Measurements from ENCODE around the gene PIEZO2.

The PIEZO2 gene

GRCh38 chr18:11002277-11002676, 147.1 kb downstream of the PIEZO2 start:
- Histone ChIP-seq H3K27ac (no peak overlapping the region), H3K9ac (ENCODE audit: insufficient read length) (no peak overlapping the region), H3K4me3 (no peak overlapping the region), H3K9me3 (ENCODE audit: low read depth, low read length) (peaks cover 7% of the 10 kb centered on the region; the same call in 1 of the 2 replicates), H3K36me3 (ENCODE audit: insufficient read depth, low read length) (no peaks in the 10 kb centered on the region)
- no peak for DNase-seq (ENCODE audit: low read depth, low spot score)
- TF ChIP-seq EZH2 (IDR thresholded peaks at IDR 0.05) (no peak), POLR2AphosphoS5 (IDR thresholded peaks at IDR 0.05; ENCODE audit: borderline replicate concordance, low read depth, low read length) (no peak), FOXP2 (optimal IDR thresholded peaks at IDR 0.05; ENCODE audit: control extremely low read depth, extremely low read length, insufficient read depth) (no peak)

DNA sequence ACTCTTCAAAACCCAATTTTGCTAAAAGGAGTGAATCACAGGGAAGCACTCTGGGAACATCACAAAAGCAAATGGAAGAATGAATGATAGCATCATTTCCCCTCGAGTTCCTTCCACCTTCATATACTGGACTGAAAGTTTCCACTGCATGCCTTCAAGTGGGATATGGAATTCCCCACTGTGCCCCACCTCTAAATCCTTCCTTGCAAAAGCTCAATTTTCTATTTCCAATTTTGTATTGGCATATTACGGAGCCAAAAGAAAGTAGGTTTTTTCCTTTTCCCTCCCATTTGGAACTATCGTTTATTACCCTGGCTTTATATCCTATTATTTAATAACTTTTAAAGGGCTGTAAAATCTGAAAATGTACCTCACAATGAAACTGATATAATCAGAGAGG, 149.3 kb downstream of the PIEZO2 start:
- TF ChIP-seq POLR2AphosphoS5 (IDR thresholded peaks at IDR 0.05; ENCODE audit: borderline replicate concordance, low read depth, low read length) = no peak
- TF ChIP-seq EZH2 (IDR thresholded peaks at IDR 0.05) = no peak
- TF ChIP-seq FOXP2 (optimal IDR thresholded peaks at IDR 0.05; ENCODE audit: control extremely low read depth, extremely low read length, insufficient read depth) = no peak
- H3K9me3 ChIP-seq (ENCODE audit: low read depth, low read length) = peaks cover 7% of the 10 kb centered on the region; the same call in 1 of the 2 replicates
- H3K9ac ChIP-seq (ENCODE audit: insufficient read length) = no peak overlapping the region
- DNase-seq (ENCODE audit: low read depth, low spot score) = no peak
- no peak overlapping the region for H3K27ac ChIP-seq
- no peak overlapping the region for H3K4me3 ChIP-seq
- H3K36me3 ChIP-seq (ENCODE audit: insufficient read depth, low read length) = no peaks in the 10 kb centered on the region

GRCh38 chr18:10997885-10998284, 151.5 kb downstream of the PIEZO2 start:
- Histone ChIP-seq H3K27ac (no peak overlapping the region), H3K4me3 (no peak overlapping the region), H3K9ac (ENCODE audit: insufficient read length) (no peak overlapping the region), H3K36me3 (ENCODE audit: insufficient read depth, low read length) (no peaks in the 10 kb centered on the region), H3K9me3 (ENCODE audit: low read depth, low read length) (peaks cover 7% of the 10 kb centered on the region; the same call in 1 of the 2 replicates)
- no peak for DNase-seq (ENCODE audit: low read depth, low spot score)
- TF ChIP-seq EZH2 (IDR thresholded peaks at IDR 0.05) (no peak), POLR2AphosphoS5 (IDR thresholded peaks at IDR 0.05; ENCODE audit: borderline replicate concordance, low read depth, low read length) (no peak)

GRCh38 chr18:10995550-10995949, 153.8 kb downstream of the PIEZO2 start:
- no peak overlapping the region for H3K4me3 ChIP-seq
- no peak overlapping the region for H3K27ac ChIP-seq
- DNase-seq (ENCODE audit: low read depth, low spot score) = no peak
- H3K9me3 ChIP-seq (ENCODE audit: low read depth, low read length) = peaks cover 7% of the 10 kb centered on the region; the same call in 1 of the 2 replicates
- H3K9ac ChIP-seq (ENCODE audit: insufficient read length) = no peak overlapping the region
- TF ChIP-seq EZH2 (IDR thresholded peaks at IDR 0.05) = no peak
- no peak for TF ChIP-seq FOXP2 (optimal IDR thresholded peaks at IDR 0.05; ENCODE audit: control extremely low read depth, extremely low read length, insufficient read depth)
- no peak for TF ChIP-seq POLR2AphosphoS5 (IDR thresholded peaks at IDR 0.05; ENCODE audit: borderline replicate concordance, low read depth, low read length)
- H3K36me3 ChIP-seq (ENCODE audit: insufficient read depth, low read length) = no peaks in the 10 kb centered on the region

GRCh38 chr18:10989486-10989885, 159.9 kb downstream of the PIEZO2 start:
- Histone ChIP-seq H3K4me3 (no peak overlapping the region), H3K27ac (no peak overlapping the region), H3K9ac (ENCODE audit: insufficient read length) (no peak overlapping the region), H3K36me3 (ENCODE audit: insufficient read depth, low read length) (no peaks in the 10 kb centered on the region), H3K9me3 (ENCODE audit: low read depth, low read length) (no peaks in the 10 kb centered on the region)
- DNase-seq (ENCODE audit: low read depth, low spot score) = no peak
- no peak for TF ChIP-seq FOXP2 (optimal IDR thresholded peaks at IDR 0.05; ENCODE audit: control extremely low read depth, extremely low read length, insufficient read depth)
- no peak for TF ChIP-seq POLR2AphosphoS5 (IDR thresholded peaks at IDR 0.05; ENCODE audit: borderline replicate concordance, low read depth, low read length)
- TF ChIP-seq EZH2 (IDR thresholded peaks at IDR 0.05) = no peak

- no peak overlapping the region for H3K9ac ChIP-seq (ENCODE audit: insufficient read length)
- H3K9me3 ChIP-seq (ENCODE audit: low read depth, low read length) = no peaks in the 10 kb centered on the region
- no peak for DNase-seq (ENCODE audit: low read depth, low spot score)
- no peak overlapping the region for H3K4me3 ChIP-seq
- no peak overlapping the region for H3K27ac ChIP-seq
- no peaks in the 10 kb centered on the region for H3K36me3 ChIP-seq (ENCODE audit: insufficient read depth, low read length)
- no peak for TF ChIP-seq POLR2AphosphoS5 (IDR thresholded peaks at IDR 0.05; ENCODE audit: borderline replicate concordance, low read depth, low read length)
- TF ChIP-seq EZH2 (IDR thresholded peaks at IDR 0.05) = no peak
- no peak for TF ChIP-seq FOXP2 (optimal IDR thresholded peaks at IDR 0.05; ENCODE audit: control extremely low read depth, extremely low read length, insufficient read depth)
These were observed 163.7 kb downstream of the PIEZO2 start for GRCh38 chr18:10985689-10986088.

DNA sequence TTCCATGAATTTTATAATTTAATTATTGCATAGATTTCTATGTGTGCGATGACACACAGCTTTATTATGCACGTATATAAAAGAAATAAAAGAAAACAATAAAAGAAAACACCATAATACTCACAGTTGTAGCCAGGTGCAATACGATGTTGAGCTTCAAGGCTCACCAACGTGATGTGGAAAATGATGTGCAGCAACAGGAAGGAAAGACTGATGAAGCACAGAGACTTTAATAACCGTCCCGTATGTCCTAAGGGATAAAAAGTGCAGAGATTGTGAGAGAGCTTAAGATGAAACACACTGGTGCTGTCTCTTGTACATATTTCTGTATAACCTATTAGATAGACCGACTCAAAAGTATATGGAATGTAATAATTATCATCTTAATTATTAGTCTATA, 170.0 kb downstream of the PIEZO2 start:
- H3K27ac ChIP-seq = no peak overlapping the region
- no peak for DNase-seq (ENCODE audit: low read depth, low spot score)
- H3K4me3 ChIP-seq = no peak overlapping the region
- H3K36me3 ChIP-seq (ENCODE audit: insufficient read depth, low read length) = no peaks in the 10 kb centered on the region
- no peaks in the 10 kb centered on the region for H3K9me3 ChIP-seq (ENCODE audit: low read depth, low read length)
- TF ChIP-seq EZH2 (IDR thresholded peaks at IDR 0.05) (no peak), FOXP2 (optimal IDR thresholded peaks at IDR 0.05; ENCODE audit: control extremely low read depth, extremely low read length, insufficient read depth) (no peak), POLR2AphosphoS5 (IDR thresholded peaks at IDR 0.05; ENCODE audit: borderline replicate concordance, low read depth, low read length) (no peak)
- no peak overlapping the region for H3K9ac ChIP-seq (ENCODE audit: insufficient read length)

DNA sequence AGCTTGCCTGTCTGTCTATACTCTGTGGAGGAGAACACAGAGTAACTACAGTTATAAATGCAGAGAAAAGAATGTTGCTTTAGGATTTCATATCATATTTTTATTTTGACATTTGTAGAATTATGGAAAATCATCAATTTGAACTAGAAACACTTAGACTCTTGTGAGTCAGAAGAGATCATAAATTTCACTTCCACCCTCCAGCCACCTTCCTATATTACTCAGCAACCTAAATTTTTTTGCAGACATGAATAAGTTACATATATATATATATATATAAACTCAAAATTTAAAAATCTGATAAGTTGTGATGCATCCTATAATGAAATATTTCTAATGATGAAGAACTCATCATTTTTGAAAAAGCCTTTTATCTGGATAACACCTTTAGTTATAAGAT, 172.3 kb downstream of the PIEZO2 start:
- TF ChIP-seq FOXP2 (optimal IDR thresholded peaks at IDR 0.05; ENCODE audit: control extremely low read depth, extremely low read length, insufficient read depth) (no peak), POLR2AphosphoS5 (IDR thresholded peaks at IDR 0.05; ENCODE audit: borderline replicate concordance, low read depth, low read length) (no peak), EZH2 (IDR thresholded peaks at IDR 0.05) (no peak)
- H3K27ac ChIP-seq = no peak overlapping the region
- no peaks in the 10 kb centered on the region for H3K36me3 ChIP-seq (ENCODE audit: insufficient read depth, low read length)
- DNase-seq (ENCODE audit: low read depth, low spot score) = no peak
- H3K4me3 ChIP-seq = no peak overlapping the region
- no peaks in the 10 kb centered on the region for H3K9me3 ChIP-seq (ENCODE audit: low read depth, low read length)
- no peak overlapping the region for H3K9ac ChIP-seq (ENCODE audit: insufficient read length)

GRCh38 chr18:10973567-10974203, 175.7 kb downstream of the PIEZO2 start:
- H3K9me3 ChIP-seq (ENCODE audit: low read depth, low read length) = no peaks in the 10 kb centered on the region
- TF ChIP-seq EZH2 (IDR thresholded peaks at IDR 0.05) (no peak), POLR2AphosphoS5 (IDR thresholded peaks at IDR 0.05; ENCODE audit: borderline replicate concordance, low read depth, low read length) (no peak), FOXP2 (optimal IDR thresholded peaks at IDR 0.05; ENCODE audit: control extremely low read depth, extremely low read length, insufficient read depth) (no peak)
- no peak overlapping the region for H3K4me3 ChIP-seq
- no peaks in the 10 kb centered on the region for H3K36me3 ChIP-seq (ENCODE audit: insufficient read depth, low read length)
- no peak overlapping the region for H3K9ac ChIP-seq (ENCODE audit: insufficient read length)
- no peak for DNase-seq (ENCODE audit: low read depth, low spot score)
- no peak overlapping the region for H3K27ac ChIP-seq

All from SK-N-MC (cell line).